GM10266 (cell line): ENCODE data around the gene LRRC8C.

Experiments
- DNase-seq: peaks from one replicate; pipeline ENCODE4 v3.0.0; 2012; ENCODE audit errors: extremely low spot score
- CTCF ChIP-seq: IDR thresholded peaks from 2 replicates; pipeline ENCODE4 v1.5.1; 2012; ENCODE audit warnings: mild to moderate bottlenecking, low read depth; ENCODE audit not compliant: control insufficient read depth, insufficient read depth; ENCODE audit errors: missing control alignments

Gene LRRC8C

GRCh38 chr1:89688607-89689006 lies 55.7 kb downstream of the LRRC8C start:
- no peak for TF ChIP-seq CTCF
- DNase-seq = no peak

GRCh38 chr1:89689234-89689633 lies 56.3 kb downstream of the LRRC8C start:
- TF ChIP-seq CTCF = no peak
- no peak for DNase-seq

GRCh38 chr1:89690595-89690994 lies 57.7 kb downstream of the LRRC8C start:
- TF ChIP-seq CTCF = no peak

GRCh38 chr1:89692601-89693521 lies 59.9 kb downstream of the LRRC8C start:
- peak; percentile 26 for DNase-seq
- TF ChIP-seq CTCF = no peak

More at GRCh38 chr1:89690595-89690994, 57.7 kb downstream of the LRRC8C start:
- no peak for DNase-seq

- no peak for TF ChIP-seq CTCF
Measured at GRCh38 chr1:89695847-89696246, 62.9 kb downstream of the LRRC8C start.

GRCh38 chr1:89697383-89697782 lies 64.5 kb downstream of the LRRC8C start:
- TF ChIP-seq CTCF = no peak
- no peak for DNase-seq

More at GRCh38 chr1:89695847-89696246, 62.9 kb downstream of the LRRC8C start:
- DNase-seq = no peak

GRCh38 chr1:89698020-89698560 lies 65.2 kb downstream of the LRRC8C start:
- TF ChIP-seq CTCF = no peak

More at GRCh38 chr1:89698020-89698560, 65.2 kb downstream of the LRRC8C start:
- no peak for DNase-seq
